Measurements from ENCODE around the gene NRGN.

Gene NRGN

GRCh38 chr11:124740277-124740882 lies 638 bp downstream of the NRGN start:
- DNase-seq (ENCODE audit: low read depth in 3 of 3), result peak; percentile 43 to 60 (median 52)

GRCh38 chr11:124742555-124742954 lies 2.8 kb downstream of the NRGN start:
- no peak for DNase-seq (ENCODE audit: low read depth in 3 of 3)

- DNase-seq (ENCODE audit: low read depth in 3 of 3), result no peak
Measured at GRCh38 chr11:124743050-124743449, 3.3 kb downstream of the NRGN start.

- no peak for DNase-seq (ENCODE audit: low read depth in 3 of 3)
Measured at GRCh38 chr11:124745270-124745834, 5.6 kb downstream of the NRGN start.

DNA sequence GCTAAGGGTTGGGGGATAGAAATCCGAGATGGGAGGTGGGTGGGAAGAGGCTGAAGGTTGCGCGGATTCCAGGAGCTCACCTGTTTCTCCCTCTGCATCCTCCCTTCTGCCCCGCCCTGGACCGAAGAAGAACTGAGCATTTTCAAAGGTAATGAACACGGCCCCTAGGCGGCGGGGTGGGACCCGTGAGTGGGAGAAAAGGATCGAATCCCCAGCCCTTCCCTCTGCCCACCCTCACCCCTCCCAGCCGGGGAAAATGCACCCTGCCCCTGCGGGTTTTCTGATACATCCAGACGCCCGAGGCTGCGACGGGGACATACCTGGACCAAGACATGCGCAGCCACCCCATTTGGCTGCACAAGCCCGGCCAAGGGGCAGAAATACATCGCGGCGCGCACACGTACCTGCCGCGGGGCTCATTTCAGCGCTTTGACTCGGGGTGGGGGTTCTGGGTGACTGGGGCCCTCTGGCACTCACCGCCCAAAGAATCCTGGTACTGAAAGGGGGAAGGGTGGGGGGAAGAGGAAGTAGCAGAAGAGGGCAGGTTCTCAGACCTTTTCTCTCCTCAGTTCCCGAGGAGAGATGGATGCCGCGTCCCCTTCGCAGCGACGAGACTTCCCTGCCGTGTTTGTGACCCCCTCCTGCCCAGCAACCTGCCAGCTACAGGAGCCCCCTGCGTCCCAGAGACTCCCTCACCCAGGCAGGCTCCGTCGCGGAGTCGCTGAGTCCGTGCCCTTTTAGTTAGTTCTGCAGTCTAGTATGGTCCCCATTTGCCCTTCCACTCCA lies 6.3 kb downstream of the NRGN start:
- no peak for DNase-seq (ENCODE audit: low read depth in 3 of 3)

- DNase-seq (ENCODE audit: low read depth in 3 of 3), result peak; percentile 50 to 69 (median 60)
Measured at GRCh38 chr11:124746621-124747243, 7.0 kb downstream of the NRGN start.

- no peak for DNase-seq (ENCODE audit: low read depth in 3 of 3)
Measured at GRCh38 chr11:124747406-124748099, 7.8 kb downstream of the NRGN start.

DNA sequence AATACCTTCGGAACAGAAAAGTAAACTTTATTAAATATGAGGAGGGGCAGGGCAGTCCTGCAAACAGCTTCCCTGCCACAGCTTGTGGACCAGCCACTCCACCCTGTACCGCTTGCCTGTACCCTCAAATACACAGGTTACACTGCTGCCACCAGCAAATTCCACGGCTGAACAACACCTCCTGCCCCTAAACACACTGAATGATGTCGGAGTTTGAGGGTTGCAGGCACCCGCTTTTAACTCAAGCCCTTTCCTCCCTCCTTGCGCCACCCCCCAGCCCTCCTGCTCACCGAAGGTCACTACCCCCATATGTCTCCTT lies 8.3 kb downstream of the NRGN start:
- no peak for DNase-seq (ENCODE audit: low read depth in 3 of 3)

DNA sequence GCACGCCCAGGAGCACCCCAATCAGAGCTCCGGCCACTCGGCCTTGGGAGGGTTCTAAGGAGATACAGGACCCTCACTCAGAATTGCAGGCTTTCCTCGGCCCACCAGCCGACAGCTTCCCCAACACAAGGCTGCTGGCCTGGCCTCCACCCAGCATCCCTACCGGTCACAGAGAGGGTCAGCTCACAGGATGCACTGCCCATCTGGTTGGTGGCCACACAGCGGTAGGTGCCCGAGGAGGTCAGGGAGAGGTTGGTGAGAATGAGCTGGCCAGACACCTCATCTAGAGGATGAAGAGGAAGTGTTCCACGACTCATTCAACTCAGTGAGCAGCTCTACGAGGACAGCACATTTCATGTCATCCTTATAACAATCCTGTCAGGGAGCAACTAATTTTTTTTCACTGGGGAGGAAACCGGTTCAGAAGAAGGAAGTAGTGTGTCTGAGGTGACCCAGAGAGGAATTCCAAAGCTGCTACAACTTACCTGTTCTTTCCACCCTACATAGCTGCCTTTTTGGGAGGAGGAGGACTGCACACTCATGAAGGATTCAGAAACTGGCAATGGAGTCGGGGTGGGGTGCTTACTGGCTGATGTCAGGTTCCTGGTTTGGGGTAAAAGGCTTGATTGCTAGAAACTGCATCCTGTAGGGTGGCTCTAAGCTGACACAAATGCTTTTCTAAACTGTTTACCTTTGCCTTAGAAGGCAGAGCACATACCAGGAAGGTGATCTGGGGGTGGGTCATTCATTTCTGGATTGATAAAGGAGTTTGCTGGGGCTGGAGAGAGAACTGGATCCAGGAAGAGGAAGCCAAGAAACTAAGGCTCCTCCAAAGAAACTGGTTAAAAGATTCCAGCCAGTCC lies 9.0 kb downstream of the NRGN start:
- DNase-seq (ENCODE audit: low read depth in 3 of 3), result no peak

GRCh38 chr11:124749912-124750311 lies 10.2 kb downstream of the NRGN start:
- no peak for DNase-seq (ENCODE audit: low read depth in 3 of 3)

- DNase-seq (ENCODE audit: low read depth in 3 of 3), result no peak
Measured at GRCh38 chr11:124751391-124751740, 11.6 kb downstream of the NRGN start.

DNA sequence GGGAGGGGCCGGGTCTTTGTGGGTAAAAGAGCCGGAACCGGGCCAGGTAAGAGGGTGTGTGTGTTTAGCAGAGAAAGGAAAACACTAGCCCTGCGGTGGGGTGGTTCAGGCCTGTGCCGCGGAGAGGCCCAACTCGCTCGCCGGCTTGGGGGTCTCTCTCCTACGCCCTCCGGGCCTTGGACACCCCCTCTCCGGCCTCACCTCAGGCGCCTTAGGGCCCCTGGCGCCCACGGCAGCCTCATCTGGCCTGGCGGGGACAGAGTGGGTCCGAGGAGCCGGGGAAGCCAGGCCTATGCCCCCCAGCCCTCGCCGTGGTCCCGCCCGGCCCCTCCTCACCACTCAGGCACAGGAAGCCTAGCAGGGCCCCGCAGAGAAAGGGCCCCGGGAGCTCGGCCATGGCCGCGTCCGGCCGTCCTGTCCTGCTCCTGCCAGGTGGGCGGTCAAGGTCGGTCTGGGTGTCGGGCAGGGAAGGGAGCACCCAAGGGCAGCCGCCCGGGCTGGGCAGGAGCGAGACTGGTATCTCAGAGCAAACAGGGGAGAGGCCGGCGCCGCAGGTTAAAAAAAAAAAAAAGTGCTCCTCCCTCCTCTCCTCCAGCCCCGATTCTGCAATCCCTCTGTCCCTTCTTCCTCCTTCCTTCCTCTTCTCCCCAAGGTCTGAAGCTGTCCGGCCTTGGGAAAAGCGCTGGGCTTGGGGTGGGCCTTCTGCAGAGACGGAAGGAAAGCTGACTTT lies 12.2 kb downstream of the NRGN start, which contains the start of gene VSIG2:
TSS of gene VSIG2 (minus strand) at position 515 of the 730 bp plus-strand sequence. CDS start at position 397, 118 bp downstream.
- no peak for DNase-seq (ENCODE audit: low read depth in 3 of 3)

- DNase-seq (ENCODE audit: low read depth in 3 of 3), result no peak
Measured at GRCh38 chr11:124752471-124753102, 12.8 kb downstream of the NRGN start.

GRCh38 chr11:124753205-124753604 lies 13.5 kb downstream of the NRGN start:
- DNase-seq (ENCODE audit: low read depth in 3 of 3), result no peak

- DNase-seq (ENCODE audit: low read depth in 3 of 3), result no peak
Measured at GRCh38 chr11:124753624-124754023, 13.9 kb downstream of the NRGN start.

DNA sequence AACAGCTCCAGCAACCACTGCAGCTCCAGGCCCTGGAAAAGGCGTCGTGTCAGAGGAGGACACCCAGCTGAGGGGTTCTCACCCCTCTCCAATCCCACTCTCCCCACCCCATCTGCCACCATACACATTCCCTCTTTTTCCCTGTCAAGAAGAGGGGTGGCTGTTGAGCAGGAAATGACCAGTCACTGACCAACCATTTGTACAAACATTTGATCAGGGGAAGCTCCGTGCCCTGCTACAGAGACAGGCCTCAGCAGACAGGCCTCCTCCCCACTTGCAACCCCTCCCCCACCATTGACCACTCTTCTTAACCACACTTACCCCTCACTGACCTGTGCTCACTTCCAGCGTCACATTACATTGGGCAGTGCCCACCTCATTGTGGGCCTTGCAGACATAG lies 14.6 kb downstream of the NRGN start:
- no peak for DNase-seq (ENCODE audit: low read depth in 3 of 3)

DNA sequence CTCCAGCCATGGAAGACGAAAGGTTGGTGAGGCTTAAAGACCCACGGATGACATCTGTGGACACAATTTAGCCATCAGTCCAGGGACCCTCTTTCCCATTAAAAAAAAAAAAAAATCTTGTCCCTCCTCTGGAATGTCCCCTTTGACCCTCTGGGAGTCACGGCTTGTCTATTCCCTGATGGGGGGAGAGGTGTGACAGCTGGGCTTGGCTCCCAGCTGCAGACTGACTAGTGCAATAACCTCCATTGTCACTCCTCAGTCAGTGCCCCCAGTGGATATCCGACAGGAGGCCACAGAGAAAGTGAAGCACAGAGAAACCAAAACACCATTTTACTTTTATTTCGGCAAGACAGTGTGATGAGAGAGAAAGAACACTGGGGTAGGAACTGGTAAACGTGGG lies 15.0 kb downstream of the NRGN start:
- DNase-seq (ENCODE audit: low read depth in 3 of 3), result no peak

DNA sequence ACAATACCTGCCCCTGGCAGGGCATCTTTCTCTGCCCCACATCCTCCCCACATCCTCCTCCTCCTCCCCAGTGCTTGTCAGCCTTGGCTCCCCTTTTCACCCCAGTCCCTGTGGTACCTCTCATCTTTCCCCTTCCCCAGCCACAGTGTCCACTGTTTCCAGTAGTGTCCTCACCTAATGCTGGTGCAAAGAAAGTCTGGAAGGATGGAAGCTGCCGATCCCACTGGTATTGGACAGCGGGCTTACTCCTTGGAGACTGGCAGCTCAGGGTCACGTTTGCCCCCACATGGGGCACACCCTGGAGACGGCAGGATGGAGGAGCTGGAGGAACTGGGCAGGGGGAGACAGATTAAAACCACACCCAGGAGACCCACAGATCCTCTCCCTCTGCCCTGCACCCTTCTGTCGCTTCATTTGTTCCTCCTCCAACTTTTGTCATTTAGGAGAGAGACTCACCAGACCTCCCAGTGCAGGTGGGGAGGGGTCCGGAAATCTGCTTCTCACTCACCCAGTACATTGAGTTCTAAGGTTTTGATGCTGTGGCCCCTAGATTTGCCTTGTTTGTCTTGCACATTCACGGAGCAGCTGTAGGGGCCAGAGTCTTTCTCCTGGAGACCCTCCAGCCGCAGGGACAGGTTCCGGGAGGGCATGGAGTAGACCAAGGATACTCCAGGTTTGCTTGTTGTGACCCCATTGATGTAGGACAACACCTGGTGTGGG lies 16.5 kb downstream of the NRGN start:
- no peak for DNase-seq (ENCODE audit: low read depth in 3 of 3)

GRCh38 chr11:124756753-124757227 lies 17.0 kb downstream of the NRGN start:
- no peak for DNase-seq (ENCODE audit: low read depth in 3 of 3)
